ENCODE data around the gene MOSMO. TPM values are rescaled to one million over a fixed set of nuclear protein-coding genes. Genes with fewer than 3 reads are reported as not detected.

The MOSMO gene
- total RNA-seq, 4 donors from 2014 or later, result 8.4 to 68.5 (median 17.2) TPM

- no peak for TF ChIP-seq CTCF (IDR thresholded peaks at IDR 0.05)
Measured at GRCh38 chr16:22006636-22007035, 1.3 kb upstream of the MOSMO start.

GRCh38 chr16:22007159-22007508 is 777 bp upstream of the MOSMO start:
- Histone ChIP-seq H3K4me3 (peak overlapping the region; percentile 55 to 99 (median 92)), H3K27ac (peak overlapping the region; percentile 89 to 94 (median 91)), H3K27me3 (no peaks in the 10 kb centered on the region), H3K4me1 (peaks cover 7 to 37% (median 25%) of the 10 kb centered on the region in 4 donors), H3K36me3 (no peaks in the 10 kb centered on the region), H3K9me3 (no peaks in the 10 kb centered on the region)
- in situ Hi-C loops (cut with MboI; ENCODE audit: low pct_ligation_motif_present in 1 of 4, low pct_unique_long_range_greater_than_20kb in 1 of 4, low sequenced_read_pairs in 3 of 4) (loop anchor here in 2 of 4 donors (10.0 to 25.0 kb wide), 2 partner anchors 58 to 280 kb away; partner anchors contain the start of gene POLR3E (in 1 of the 2)), intact Hi-C loops (cut with DNase I; ENCODE audit: low total_unique reads) (loop anchor here (5.0 kb wide), 1 partner anchor 290 kb away; the partner anchor contains the start of gene POLR3E)
- WGBS, 2 donors (ENCODE audit: low coverage in 1 of 2), result 8 to 9% methylated on average over 8 of the region's 8 CpGs
- TF ChIP-seq POLR2AphosphoS5 (IDR thresholded peaks at IDR 0.05) (no peak), EP300 (IDR thresholded peaks at IDR 0.05; ENCODE audit: low read depth) (no peak), CTCF (IDR thresholded peaks at IDR 0.05) (no peak), POLR2A (IDR thresholded peaks at IDR 0.05) (no peak)
- DNase-seq, result no peak

More at GRCh38 chr16:22006636-22007035, 1.3 kb upstream of the MOSMO start:
- Histone ChIP-seq H3K27ac (no peak overlapping the region), H3K4me1 (peaks cover 7 to 33% (median 25%) of the 10 kb centered on the region in 4 donors), H3K9me3 (no peaks in the 10 kb centered on the region), H3K4me3 (no peak overlapping the region), H3K36me3 (no peaks in the 10 kb centered on the region), H3K27me3 (no peaks in the 10 kb centered on the region)
- intact Hi-C loops (cut with DNase I; ENCODE audit: low total_unique reads) (loop anchor here (5.0 kb wide), 1 partner anchor 291 kb away; the partner anchor contains the start of gene POLR3E), in situ Hi-C loops (cut with MboI; ENCODE audit: low pct_ligation_motif_present in 1 of 4, low pct_unique_long_range_greater_than_20kb in 1 of 4, low sequenced_read_pairs in 3 of 4) (loop anchor here in 2 of 4 donors (10.0 to 25.0 kb wide), 2 partner anchors 58 to 281 kb away; partner anchors contain the start of gene POLR3E (in 1 of the 2))
- no peak for DNase-seq
- 71 to 82% methylated on average over 6 of the region's 6 CpGs for WGBS, 2 donors (ENCODE audit: low coverage in 1 of 2)

GRCh38 chr16:22008215-22009059 is 526 bp downstream of the MOSMO start:
- intact Hi-C loops (cut with DNase I; ENCODE audit: low total_unique reads) (loop anchor here (5.0 kb wide), 1 partner anchor 289 kb away; the partner anchor contains the start of gene POLR3E), in situ Hi-C loops (cut with MboI; ENCODE audit: low pct_ligation_motif_present in 1 of 4, low pct_unique_long_range_greater_than_20kb in 1 of 4, low sequenced_read_pairs in 3 of 4) (loop anchor here in 2 of 4 donors (10.0 to 25.0 kb wide), 2 partner anchors 56 to 279 kb away; partner anchors contain the start of gene POLR3E (in 1 of the 2))
- 0 to 1% methylated on average over 5 to 52 of the region's 65 CpGs for WGBS, 2 donors (ENCODE audit: low coverage in 1 of 2)
- peak overlapping the region; percentile 75 to 94 (median 89) for H3K27ac ChIP-seq
- peak overlapping the region; percentile 87 to 99 (median 98) for H3K4me3 ChIP-seq
- no peaks in the 10 kb centered on the region for H3K9me3 ChIP-seq
- no peaks in the 10 kb centered on the region for H3K36me3 ChIP-seq
- peak; percentile 24 for DNase-seq
- TF ChIP-seq CTCF (IDR thresholded peaks at IDR 0.05) (no peak), POLR2AphosphoS5 (IDR thresholded peaks at IDR 0.05) (no peak), POLR2A (IDR thresholded peaks at IDR 0.05) (no peak), EP300 (IDR thresholded peaks at IDR 0.05; ENCODE audit: low read depth) (no peak)
- H3K27me3 ChIP-seq, result no peaks in the 10 kb centered on the region
- H3K4me1 ChIP-seq, result peaks cover 7 to 40% (median 25%) of the 10 kb centered on the region in 4 donors

- no peaks in the 10 kb centered on the region for H3K27me3 ChIP-seq
- peaks cover 7 to 45% (median 25%) of the 10 kb centered on the region in 4 donors for H3K4me1 ChIP-seq
- in situ Hi-C loops (cut with MboI; ENCODE audit: low pct_ligation_motif_present in 1 of 4, low pct_unique_long_range_greater_than_20kb in 1 of 4, low sequenced_read_pairs in 3 of 4), result loop anchor here in 1 of 4 donors (25.0 kb wide), 1 partner anchor 276 kb away; the partner anchor contains the start of gene POLR3E
- H3K9me3 ChIP-seq, result no peaks in the 10 kb centered on the region
- DNase-seq, result no peak
- no peak for TF ChIP-seq POLR2AphosphoS5 (IDR thresholded peaks at IDR 0.05)
- no peak for TF ChIP-seq CTCF (IDR thresholded peaks at IDR 0.05)
- TF ChIP-seq EP300 (IDR thresholded peaks at IDR 0.05; ENCODE audit: low read depth), result no peak
- TF ChIP-seq POLR2A (IDR thresholded peaks at IDR 0.05), result no peak
- no peak overlapping the region for H3K27ac ChIP-seq
- no peak overlapping the region for H3K4me3 ChIP-seq
- no peaks in the 10 kb centered on the region for H3K36me3 ChIP-seq
- WGBS, 2 donors (ENCODE audit: low coverage in 1 of 2), result 89 to 91% methylated on average over 4 to 5 of the region's 5 CpGs
- intact Hi-C loops (cut with DNase I; ENCODE audit: low total_unique reads), result no loop called here
Measured at GRCh38 chr16:22010902-22011301, 3.0 kb downstream of the MOSMO start.
